NCI-H748 (cell line): ENCODE data around the gene FEM1C.

Experiments
- DNase-seq: peaks from one replicate; lab custom pipeline; 2025; ENCODE audit not compliant: unreplicated experiment; lab: John Stamatoyannopoulos, UW

FEM1C gene

GRCh38 chr5:115557667-115558387 lies 13.3 kb upstream of the FEM1C start:
- peak; percentile 7 for DNase-seq

- no peak for DNase-seq
These were observed 11.7 kb upstream of the FEM1C start for GRCh38 chr5:115556276-115556675.

- DNase-seq, result no peak
These were observed 10.6 kb upstream of the FEM1C start for GRCh38 chr5:115555084-115555633.

GRCh38 chr5:115553082-115553481 lies 8.5 kb upstream of the FEM1C start:
- no peak for DNase-seq

- DNase-seq, result no peak
These were observed 6.8 kb upstream of the FEM1C start for GRCh38 chr5:115551415-115551814.

GRCh38 chr5:115549154-115549553 lies 4.6 kb upstream of the FEM1C start:
- DNase-seq, result peak; percentile 38

- no peak for DNase-seq
These were observed 4.1 kb upstream of the FEM1C start for GRCh38 chr5:115548683-115549082.

DNA sequence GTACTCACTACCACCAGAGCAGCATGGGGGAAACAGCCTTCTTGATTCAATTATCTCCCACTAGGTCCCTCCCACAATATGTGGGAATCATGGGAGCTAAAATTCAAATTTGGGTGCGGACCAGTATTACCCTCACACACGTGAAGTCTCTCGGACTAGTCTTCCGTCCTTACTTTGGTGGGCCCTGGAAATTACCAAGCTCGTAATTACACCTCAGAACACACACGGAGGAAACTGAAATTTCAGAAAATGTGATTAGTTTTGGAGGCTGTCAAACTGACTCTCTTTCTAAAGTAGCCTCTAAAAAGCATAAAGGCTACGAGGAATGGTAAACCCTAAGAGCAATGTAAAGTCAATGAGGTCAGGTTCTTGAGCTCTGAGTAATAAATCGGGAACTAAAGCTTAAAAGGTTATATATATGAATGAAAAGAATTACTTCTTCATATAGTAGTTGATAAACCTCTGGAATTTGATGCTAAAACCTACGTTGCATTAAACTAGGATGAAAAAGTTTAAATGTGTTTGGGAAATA lies 842 bp upstream of the FEM1C start:
- no peak for DNase-seq

DNA sequence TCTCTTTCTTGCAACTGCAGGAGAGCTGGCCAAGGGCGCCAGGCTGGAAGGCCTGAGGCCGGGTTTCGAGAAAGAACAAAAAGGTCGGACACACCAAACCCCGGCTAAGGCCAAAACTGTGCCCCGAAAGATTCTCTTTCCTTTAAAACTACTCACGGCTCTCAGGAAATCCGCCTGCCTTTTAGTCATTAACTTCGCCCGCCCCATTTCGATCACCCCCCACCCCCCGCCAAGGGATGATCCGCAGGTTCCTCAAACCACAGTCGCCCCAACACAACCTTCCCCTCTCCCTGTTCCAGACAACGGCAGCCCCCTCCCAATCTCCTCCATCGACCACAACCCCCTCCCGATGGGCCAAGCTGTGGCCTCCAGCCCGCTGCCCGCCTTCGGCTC lies 536 bp downstream of the FEM1C start:
- DNase-seq, result no peak

GRCh38 chr5:115543365-115544042 lies 1.1 kb downstream of the FEM1C start:
- peak; percentile 72 for DNase-seq

- peak; percentile 27 for DNase-seq
These were observed 1.8 kb downstream of the FEM1C start for GRCh38 chr5:115542651-115543364.

- peak; percentile 20 for DNase-seq
These were observed 2.5 kb downstream of the FEM1C start for GRCh38 chr5:115542086-115542485.

GRCh38 chr5:115541611-115542010 lies 3.0 kb downstream of the FEM1C start:
- DNase-seq, result no peak

GRCh38 chr5:115535479-115536035 lies 9.0 kb downstream of the FEM1C start:
- no peak for DNase-seq

DNA sequence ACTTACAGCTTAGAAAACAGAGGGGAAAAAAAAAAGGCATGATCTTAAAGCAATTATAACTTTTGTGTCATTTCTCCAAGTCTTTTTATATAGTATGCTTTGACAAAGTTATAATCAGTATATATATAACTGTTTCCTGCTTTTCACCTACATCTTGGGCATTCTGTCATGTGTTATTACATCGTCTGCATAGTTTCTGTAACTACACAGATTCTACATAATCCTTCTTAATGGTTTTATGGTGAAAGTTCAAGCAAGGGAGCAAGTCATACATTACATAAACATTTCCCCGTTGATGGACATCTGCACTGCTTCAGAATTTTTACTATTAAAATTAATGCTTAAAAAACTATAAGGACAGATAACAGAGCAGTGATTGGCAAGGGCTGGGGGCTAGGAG lies 12.1 kb downstream of the FEM1C start:
- no peak for DNase-seq

DNA sequence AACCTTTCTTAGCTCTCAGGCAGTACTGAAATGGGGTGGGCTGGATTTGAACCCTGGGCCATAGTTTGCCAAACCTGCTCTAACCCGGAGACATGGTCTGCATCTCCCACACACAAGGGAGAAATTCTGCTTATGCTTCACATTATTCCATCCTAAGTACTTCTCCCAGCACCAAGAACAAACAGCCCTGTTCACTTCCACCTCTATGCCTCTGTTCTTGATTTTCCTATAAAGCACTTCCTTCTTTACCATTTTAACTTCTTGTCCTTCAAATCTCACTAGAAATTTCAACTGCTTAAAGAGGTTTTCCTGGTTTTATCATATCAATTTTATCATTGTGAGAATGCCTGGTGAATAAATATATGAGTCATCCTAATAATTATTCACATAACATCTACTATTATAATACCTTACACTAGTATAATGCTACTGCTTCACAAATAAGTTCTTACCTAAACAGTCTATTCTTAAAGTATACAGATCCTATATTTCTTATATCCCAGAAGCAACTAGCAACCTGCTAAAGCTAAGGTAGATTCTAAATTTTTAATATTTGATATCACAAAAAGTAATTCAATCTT lies 12.7 kb downstream of the FEM1C start:
- no peak for DNase-seq

GRCh38 chr5:115531380-115531779 lies 13.2 kb downstream of the FEM1C start:
- no peak for DNase-seq

DNA sequence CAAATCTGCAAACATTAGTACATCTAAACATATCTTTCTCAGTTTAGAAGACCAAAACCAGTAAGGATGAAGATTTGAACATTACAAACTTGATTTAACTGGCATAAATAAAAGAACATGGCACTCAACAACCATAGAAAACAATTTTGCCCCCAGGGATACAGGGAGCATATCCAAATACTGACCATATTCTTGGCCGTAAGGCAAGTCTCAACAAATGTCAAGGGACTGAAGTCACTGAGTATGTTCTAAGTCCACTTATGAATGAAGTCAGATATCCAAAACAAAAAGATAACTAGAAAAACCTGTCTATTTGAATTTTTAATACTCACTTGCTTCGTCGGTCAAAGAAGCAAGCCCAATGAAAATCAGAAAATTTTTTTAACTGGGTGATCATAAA lies 14.1 kb downstream of the FEM1C start:
- DNase-seq, result no peak

DNA sequence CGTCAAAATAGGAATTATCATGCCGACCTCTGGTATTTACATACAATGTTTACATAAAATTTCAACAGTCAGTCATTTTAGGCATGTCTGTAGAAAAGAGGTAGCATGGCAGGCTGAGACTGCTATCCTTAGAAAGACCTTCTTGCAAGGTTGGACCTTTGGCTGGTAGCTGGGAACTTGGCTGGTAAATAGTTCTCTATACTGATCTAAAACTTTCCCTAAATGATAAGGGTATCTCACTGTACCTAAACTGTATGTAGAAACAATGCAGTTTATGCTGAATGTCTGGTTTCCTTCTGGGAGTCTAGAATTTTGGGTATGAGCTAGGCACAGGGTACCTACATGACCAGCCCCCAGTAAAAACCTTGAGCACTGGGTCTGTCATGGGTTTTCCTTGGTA lies 18.0 kb downstream of the FEM1C start:
- DNase-seq, result no peak

GRCh38 chr5:115524199-115524847 lies 20.3 kb downstream of the FEM1C start:
- DNase-seq, result no peak
